Skeletal muscle satellite cell (primary cell): ENCODE data around the gene MARCHF10.

Experiments used
- H3K27me3 ChIP-seq: 2 replicates; pipeline ENCODE4 v1.7.0; 2013; ENCODE audit warnings: low read length; ENCODE audit not compliant: control insufficient read depth, insufficient read depth
- H3K36me3 ChIP-seq: 2 replicates; pipeline ENCODE4 v1.7.0; 2013; ENCODE audit warnings: mild to moderate bottlenecking, control low read depth, low read length; ENCODE audit not compliant: insufficient read depth
- H3K4me1 ChIP-seq: 2 replicates; pipeline ENCODE4 v1.7.0; 2013; ENCODE audit warnings: low read length; ENCODE audit not compliant: control insufficient read depth, insufficient read depth
- H3K4me2 ChIP-seq: 2 replicates; pipeline ENCODE4 v1.7.0; 2013; ENCODE audit warnings: mild to moderate bottlenecking, low read length
- H3K4me3 ChIP-seq: 2 replicates; pipeline ENCODE4 v1.7.0; 2013; ENCODE audit warnings: low read length
- H3K9ac ChIP-seq: 2 replicates; pipeline ENCODE4 v1.7.0; 2013; ENCODE audit warnings: mild to moderate bottlenecking, low read depth, low read length, moderate library complexity
- H3K9me3 ChIP-seq: replicated peaks from 2 replicates; pipeline ENCODE4 v1.7.0; 2013; ENCODE audit warnings: mild to moderate bottlenecking, control low read depth, low read length

MARCHF10 gene

GRCh38 chr17:62781356-62781755, 26.8 kb downstream of the MARCHF10 start:
- Histone ChIP-seq H3K9me3 (no peaks in the 10 kb centered on the region), H3K27me3 (no peaks in the 10 kb centered on the region), H3K36me3 (no peaks in the 10 kb centered on the region), H3K4me1 (peaks cover 33% of the 10 kb centered on the region), H3K4me2 (no peak overlapping the region), H3K9ac (no peak overlapping the region), H3K4me3 (no peak overlapping the region)

- no peak overlapping the region for H3K4me2 ChIP-seq
- H3K4me1 ChIP-seq = peaks cover 33% of the 10 kb centered on the region
- H3K36me3 ChIP-seq = no peaks in the 10 kb centered on the region
- H3K9ac ChIP-seq = no peak overlapping the region
- no peaks in the 10 kb centered on the region for H3K27me3 ChIP-seq
- no peak overlapping the region for H3K4me3 ChIP-seq
- no peaks in the 10 kb centered on the region for H3K9me3 ChIP-seq
Observed at GRCh38 chr17:62780951-62781350, 27.2 kb downstream of the MARCHF10 start.

GRCh38 chr17:62780269-62780668, 27.8 kb downstream of the MARCHF10 start:
- H3K4me1 ChIP-seq = peaks cover 33% of the 10 kb centered on the region
- H3K9ac ChIP-seq = no peak overlapping the region
- no peak overlapping the region for H3K4me2 ChIP-seq
- no peak overlapping the region for H3K4me3 ChIP-seq
- H3K27me3 ChIP-seq = no peaks in the 10 kb centered on the region
- H3K36me3 ChIP-seq = no peaks in the 10 kb centered on the region
- no peaks in the 10 kb centered on the region for H3K9me3 ChIP-seq

- Histone ChIP-seq H3K4me1 (peaks cover 33% of the 10 kb centered on the region), H3K27me3 (no peaks in the 10 kb centered on the region), H3K9ac (peak overlapping the region; percentile 69), H3K9me3 (no peaks in the 10 kb centered on the region), H3K36me3 (no peaks in the 10 kb centered on the region), H3K4me2 (peak overlapping the region; percentile 77), H3K4me3 (peak overlapping the region; percentile 38)
Observed at GRCh38 chr17:62778990-62779681, 29.0 kb downstream of the MARCHF10 start.

- Histone ChIP-seq H3K4me2 (no peak overlapping the region), H3K9ac (no peak overlapping the region), H3K36me3 (no peaks in the 10 kb centered on the region), H3K27me3 (no peaks in the 10 kb centered on the region), H3K4me3 (no peak overlapping the region), H3K9me3 (no peaks in the 10 kb centered on the region), H3K4me1 (peaks cover 20% of the 10 kb centered on the region)
Observed at GRCh38 chr17:62775876-62776275, 32.2 kb downstream of the MARCHF10 start.

GRCh38 chr17:62774338-62774737, 33.8 kb downstream of the MARCHF10 start:
- H3K9ac ChIP-seq = no peak overlapping the region
- H3K36me3 ChIP-seq = no peaks in the 10 kb centered on the region
- no peaks in the 10 kb centered on the region for H3K27me3 ChIP-seq
- H3K4me1 ChIP-seq = peaks cover 9% of the 10 kb centered on the region
- no peak overlapping the region for H3K4me3 ChIP-seq
- no peak overlapping the region for H3K4me2 ChIP-seq
- no peaks in the 10 kb centered on the region for H3K9me3 ChIP-seq

- H3K4me2 ChIP-seq = no peak overlapping the region
- no peak overlapping the region for H3K4me3 ChIP-seq
- H3K36me3 ChIP-seq = no peaks in the 10 kb centered on the region
- no peaks in the 10 kb centered on the region for H3K9me3 ChIP-seq
- no peaks in the 10 kb centered on the region for H3K4me1 ChIP-seq
- no peaks in the 10 kb centered on the region for H3K27me3 ChIP-seq
- H3K9ac ChIP-seq = no peak overlapping the region
Observed at GRCh38 chr17:62767997-62768396, 40.1 kb downstream of the MARCHF10 start.

GRCh38 chr17:62765351-62765750, 42.8 kb downstream of the MARCHF10 start:
- Histone ChIP-seq H3K4me3 (no peak overlapping the region), H3K36me3 (no peaks in the 10 kb centered on the region), H3K4me2 (no peak overlapping the region), H3K9me3 (no peaks in the 10 kb centered on the region), H3K27me3 (no peaks in the 10 kb centered on the region), H3K4me1 (peaks cover 6% of the 10 kb centered on the region), H3K9ac (no peak overlapping the region)

- Histone ChIP-seq H3K9me3 (no peaks in the 10 kb centered on the region), H3K27me3 (no peaks in the 10 kb centered on the region), H3K4me2 (no peak overlapping the region), H3K4me3 (no peak overlapping the region), H3K9ac (no peak overlapping the region), H3K4me1 (peaks cover 15% of the 10 kb centered on the region), H3K36me3 (no peaks in the 10 kb centered on the region)
Observed at GRCh38 chr17:62763891-62764600, 44.1 kb downstream of the MARCHF10 start.

GRCh38 chr17:62761884-62762283, 46.2 kb downstream of the MARCHF10 start:
- H3K4me1 ChIP-seq = peaks cover 24% of the 10 kb centered on the region
- no peak overlapping the region for H3K9ac ChIP-seq
- no peaks in the 10 kb centered on the region for H3K9me3 ChIP-seq
- no peaks in the 10 kb centered on the region for H3K27me3 ChIP-seq
- H3K4me3 ChIP-seq = no peak overlapping the region
- no peak overlapping the region for H3K4me2 ChIP-seq
- H3K36me3 ChIP-seq = no peaks in the 10 kb centered on the region

- H3K27me3 ChIP-seq = no peaks in the 10 kb centered on the region
- no peaks in the 10 kb centered on the region for H3K9me3 ChIP-seq
- H3K36me3 ChIP-seq = no peaks in the 10 kb centered on the region
- no peak overlapping the region for H3K9ac ChIP-seq
- no peak overlapping the region for H3K4me2 ChIP-seq
- peaks cover 29% of the 10 kb centered on the region for H3K4me1 ChIP-seq
- H3K4me3 ChIP-seq = no peak overlapping the region
Observed at GRCh38 chr17:62760945-62761267, 47.2 kb downstream of the MARCHF10 start.
